ENCODE results near the gene GINS1.

GRCh38 chr20:25485872-25486271 is 78.4 kb downstream of the GINS1 start:
- TF ChIP-seq EZH2 (IDR thresholded peaks at IDR 0.05; ENCODE audit: low read depth, unreplicated experiment) (no peak), CTCF (conservative IDR thresholded peaks at IDR 0.05; ENCODE audit: low read depth in 2 of 2) (no peak), JUNB (IDR thresholded peaks at IDR 0.05; ENCODE audit: unreplicated experiment) (no peak), POLR2AphosphoS5 (IDR thresholded peaks at IDR 0.05; ENCODE audit: low read depth) (no peak), NANOG (IDR thresholded peaks at IDR 0.05; ENCODE audit: borderline replicate concordance) (no peak)
